H1 (cell line): Measurements from ENCODE around the gene TIFAB. TPM values are rescaled to one million over a fixed set of nuclear protein-coding genes. Genes with fewer than 3 reads are reported as not detected.
A peak's percentile ranks its signal among the peaks of the same experiment; 100 is the strongest.

ENCODE experiments used
- CTCF ChIA-PET: fragments of 300-600 bp; sonication (Branson Sonifier 250); formaldehyde crosslinking; loops from one replicate; lab custom pipeline; 2021; ENCODE audit not compliant: partially characterized antibody; lab: Charles Lee
- POLR2A ChIA-PET: fragments of 300-600 bp; sonication (Branson Sonifier 250); formaldehyde crosslinking; loops from one replicate; lab custom pipeline; 2021; ENCODE audit warnings: inconsistent platforms; ENCODE audit not compliant: partially characterized antibody; lab: Charles Lee
- DNase-seq, 2 experiments: peaks; one replicate each; pipeline versions ENCODE4 v3.0.0 to v3.0.0-alpha.2; 2010 to 2022; ENCODE audit warnings: low spot score in 2 of 2, low read depth in 1 of 2, mixed read lengths in 1 of 2
- FAIRE-seq: peaks from 2 replicates; lab custom pipeline; 2011; peaks lifted over from hg19 to GRCh38; lab: Jason Lieb, UNC
- H2AFZ ChIP-seq: 2 replicates; pipeline ENCODE4 v1.8.1; 2012; ENCODE audit warnings: low read length, inconsistent platforms
- H2AK5ac ChIP-seq: 2 replicates; pipeline ENCODE4 v1.6.1; 2013; ENCODE audit warnings: low read depth, low read length
- H2BK120ac ChIP-seq: replicated peaks from 2 replicates; pipeline ENCODE3; 2013; ENCODE audit warnings: low read depth, low read length, inconsistent platforms
- H2BK12ac ChIP-seq: 2 replicates; pipeline ENCODE4 v1.6.1; 2013; ENCODE audit warnings: low read depth, low read length
- H2BK15ac ChIP-seq: 2 replicates; pipeline ENCODE4 v1.6.1; 2013; ENCODE audit warnings: low read length
- H2BK20ac ChIP-seq: 2 replicates; pipeline ENCODE4 v1.6.1; 2013; ENCODE audit warnings: low read length
- H2BK5ac ChIP-seq: 2 replicates; pipeline ENCODE4 v1.6.1; 2013; ENCODE audit warnings: low read depth, low read length
- H3K14ac ChIP-seq: 2 replicates; pipeline ENCODE4 v1.6.1; 2013; ENCODE audit warnings: inconsistent platforms; ENCODE audit not compliant: insufficient read length
- H3K18ac ChIP-seq: 2 replicates; pipeline ENCODE4 v1.6.1; 2013; ENCODE audit warnings: low read length; ENCODE audit errors: extremely low read depth
- H3K23ac ChIP-seq: 2 replicates; pipeline ENCODE4 v1.6.1; 2013; ENCODE audit warnings: inconsistent platforms; ENCODE audit not compliant: insufficient read length
- H3K23me2 ChIP-seq: 2 replicates; pipeline ENCODE4 v1.6.1; 2013; ENCODE audit warnings: low read depth, low read length
- H3K27ac ChIP-seq: 2 replicates; pipeline ENCODE4 v1.6.1; 2011; ENCODE audit warnings: low read depth, low read length, inconsistent platforms
- H3K27me3 ChIP-seq, 4 experiments: replicated peaks in 1 of 4; 1 replicate in 1 of 4; 2 replicates in 3 of 4; pipeline versions ENCODE4 v1.6.1 to v1.8.1; 2011 to 2013; ENCODE audit warnings: low read length in 3 of 4, mild to moderate bottlenecking in 3 of 4, inconsistent platforms in 2 of 4, mixed read lengths in 2 of 4, moderate library complexity in 1 of 4; ENCODE audit not compliant: control insufficient read depth in 3 of 4, insufficient read depth in 3 of 4; ENCODE audit errors: extremely low read depth in 1 of 4
- H3K36me3 ChIP-seq, 4 experiments: 2 replicates each; pipeline versions ENCODE4 v1.6.1 to v1.8.1; 2011 to 2013; ENCODE audit warnings: mild to moderate bottlenecking in 4 of 4, low read length in 3 of 4, moderate library complexity in 2 of 4, control low read depth in 1 of 4, inconsistent platforms in 1 of 4; ENCODE audit not compliant: insufficient read depth in 4 of 4, control insufficient read depth in 2 of 4
- H3K4ac ChIP-seq: replicated peaks from 2 replicates; pipeline ENCODE3; 2013; ENCODE audit warnings: low read length, low read depth, mixed read lengths, inconsistent platforms; ENCODE audit not compliant: insufficient read length
- H3K4me1 ChIP-seq, 4 experiments: replicated peaks in 1 of 4; 1 replicate in 1 of 4; 2 replicates in 3 of 4; pipeline versions ENCODE4 v1.6.1 to v1.8.1; 2011 to 2013; ENCODE audit warnings: low read length in 3 of 4, inconsistent platforms in 2 of 4, mixed read lengths in 1 of 4; ENCODE audit not compliant: insufficient read depth in 4 of 4, control insufficient read depth in 3 of 4
- H3K4me2 ChIP-seq, 2 experiments: 2 replicates each; pipeline versions ENCODE4 v1.6.1 to v1.8.1; 2011 to 2013; ENCODE audit warnings: low read depth in 2 of 2, low read length in 2 of 2, control low read depth in 1 of 2, inconsistent platforms in 1 of 2, mild to moderate bottlenecking in 1 of 2; ENCODE audit not compliant: insufficient read depth in 1 of 2
- H3K4me3 ChIP-seq, 4 experiments: fragments of 200-600, 300-600 bp in 1 of 4; sonication (generic), shearing (Covaris generic), sonication (Bioruptor Twin) in 1 of 4; 2 replicates each; pipeline versions ENCODE4 v1.5.1 to v1.8.1; 2011 to 2016; ENCODE audit warnings: low read length in 4 of 4, low read depth in 3 of 4, control low read depth in 2 of 4, inconsistent platforms in 2 of 4, mild to moderate bottlenecking in 2 of 4, mixed read lengths in 1 of 4, moderate library complexity in 1 of 4; ENCODE audit not compliant: insufficient read depth in 2 of 4; ENCODE audit errors: extremely low read depth in 1 of 4
- H3K56ac ChIP-seq: replicated peaks from 2 replicates; pipeline ENCODE3; 2013; ENCODE audit warnings: low read depth, mild to moderate bottlenecking, mixed read lengths, low read length, inconsistent platforms; ENCODE audit not compliant: insufficient read length
- H3K79me1 ChIP-seq: 2 replicates; pipeline ENCODE4 v1.6.1; 2013; ENCODE audit warnings: low read depth, low read length, control low read depth
- H3K79me2 ChIP-seq, 2 experiments: 2 replicates each; pipeline versions ENCODE4 v1.6.1 to v1.8.1; 2012 to 2013; ENCODE audit warnings: low read length in 2 of 2, mild to moderate bottlenecking in 2 of 2, inconsistent platforms in 1 of 2; ENCODE audit not compliant: insufficient read depth in 2 of 2, control insufficient read depth in 1 of 2
- H3K9ac ChIP-seq, 4 experiments: replicated peaks in 1 of 4; 1 replicate in 1 of 4; 2 replicates in 3 of 4; pipeline versions ENCODE4 v1.6.1 to v1.8.1; 2011 to 2013; ENCODE audit warnings: low read depth in 3 of 4, low read length in 3 of 4, control low read depth in 2 of 4, mild to moderate bottlenecking in 2 of 4, moderate library complexity in 2 of 4, inconsistent platforms in 1 of 4; ENCODE audit errors: extremely low read depth in 1 of 4
- H3K9me3 ChIP-seq, 2 experiments: 2 replicates each; pipeline versions ENCODE4 v1.6.1 to v1.8.1; 2012 to 2013; ENCODE audit warnings: mild to moderate bottlenecking in 2 of 2, moderate library complexity in 2 of 2, control low read depth in 1 of 2, inconsistent platforms in 1 of 2, low read depth in 1 of 2, low read length in 1 of 2, mixed read lengths in 1 of 2; ENCODE audit not compliant: insufficient read depth in 2 of 2
- H4K20me1 ChIP-seq, 2 experiments: replicated peaks in 1 of 2; 2 replicates each; pipeline versions ENCODE3 to v1.8.1; 2011 to 2013; ENCODE audit warnings: inconsistent platforms in 2 of 2, low read length in 2 of 2, mild to moderate bottlenecking in 1 of 2; ENCODE audit not compliant: insufficient read depth in 2 of 2, control insufficient read depth in 1 of 2
- H4K5ac ChIP-seq: 2 replicates; pipeline ENCODE4 v1.6.1; 2013; ENCODE audit warnings: low read length, low read depth, mixed read lengths, inconsistent platforms; ENCODE audit not compliant: insufficient read length
- H4K8ac ChIP-seq: 2 replicates; pipeline ENCODE4 v1.8.0; 2013; ENCODE audit warnings: mild to moderate bottlenecking, moderate library complexity, low read length, inconsistent platforms; ENCODE audit not compliant: insufficient read depth; ENCODE audit errors: extremely low read depth
- H4K91ac ChIP-seq: replicated peaks from 2 replicates; pipeline ENCODE3; 2013; ENCODE audit warnings: low read length, mixed read lengths, inconsistent platforms; ENCODE audit not compliant: insufficient read length
- CBX5 ChIP-seq: fragments of 300-800, 300-1000 bp; sonication (generic); IDR thresholded peaks from 2 replicates; pipeline ENCODE4 v1.7.1; 2016; ENCODE audit warnings: antibody characterized with exemption, low read length, low read depth
- CREB1 ChIP-seq: IDR thresholded peaks from 2 replicates; pipeline ENCODE4 v1.6.1; 2012; ENCODE audit warnings: inconsistent platforms
- JUND ChIP-seq: IDR thresholded peaks from 2 replicates; pipeline ENCODE4 v1.6.1; 2011; ENCODE audit warnings: mild to moderate bottlenecking, improper control_type of control experiment, low read length
- RAD21 ChIP-seq, 2 experiments: IDR thresholded peaks in 1 of 2; conservative IDR thresholded peaks in 1 of 2; 2 replicates each; pipeline ENCODE4 v1.6.1; 2011; ENCODE audit warnings: low read depth in 2 of 2, low read length in 2 of 2, improper control_type of control experiment in 1 of 2, inconsistent platforms in 1 of 2, mild to moderate bottlenecking in 1 of 2, moderate library complexity in 1 of 2
- RXRA ChIP-seq: IDR thresholded peaks from 2 replicates; pipeline ENCODE4 v1.6.1; 2011; ENCODE audit warnings: low read depth, mild to moderate bottlenecking, low read length, moderate library complexity; ENCODE audit not compliant: insufficient read depth
- WGBS, 2 experiments: shearing (Covaris generic) in 1 of 2; methylation state at CpG; one replicate each; pipeline versions ENCODE4 v1.1.6 to v1.1.7; 2013 to 2015; ENCODE audit warnings: low lambda C conversion rate in 2 of 2, mixed read lengths in 2 of 2, inconsistent platforms in 1 of 2, low coverage in 1 of 2, missing lambda C conversion rate in 1 of 2; ENCODE audit not compliant: insufficient replicate concordance in 2 of 2, insufficient coverage in 1 of 2, insufficient read length in 1 of 2; ENCODE audit errors: extremely low coverage in 1 of 2, missing lambda C conversion rate in 1 of 2; 5-methylcytosine and 5-hydroxymethylcytosine counted together
- polyA plus RNA-seq, 7 experiments: library from polyadenylated mRNA; depleted of rRNA in 3 of 7; stranded (reverse) in 5 of 7; unstranded in 2 of 7; fragments of >200 nt in 5 of 7; fragments of 200-250 nt in 2 of 7; gene quantifications; 1 replicate in 5 of 7; 2 replicates in 1 of 7; 4 replicates in 1 of 7; pipeline versions ENCODE4 v1.2.1 to v1.2.3, GENCODE V29; 2011 to 2013; ENCODE audit warnings: missing spikeins in 2 of 7, mixed read lengths in 2 of 7
- total RNA-seq: library from RNA; stranded (reverse); fragmentation: NEBNext Ultra II Directional; extraction: Animal tissue kit (Norgen Biotek cat#: 25700); gene quantifications from 2 replicates; pipeline ENCODE4 v1.2.1, GENCODE V29; 2021

The TIFAB gene
- total and polyA plus RNA-seq, 2 of the 8 experiments (the other 6 are each of a cell fraction or from before 2014, with no cell fraction given) = not detected

- Histone ChIP-seq H3K56ac (no peak overlapping the region), H2AK5ac (no peak overlapping the region), H3K4me1 (no peaks in the 10 kb centered on the region; a peak in 1 of 7 replicates), H3K4ac (no peak overlapping the region), H4K8ac (no peak overlapping the region), H3K9me3 (no peaks in the 10 kb centered on the region), H2AFZ (no peak overlapping the region), H3K9ac (no peak overlapping the region), H4K20me1 (no peaks in the 10 kb centered on the region), H3K36me3 (no peaks in the 10 kb centered on the region), H2BK5ac (no peak overlapping the region), H3K14ac (no peak overlapping the region), H3K23ac (no peak overlapping the region), H3K4me3 (no peak overlapping the region), H4K91ac (no peak overlapping the region), H2BK15ac (no peak overlapping the region), H3K23me2 (no peaks in the 10 kb centered on the region; the same call in 1 of the 2 replicates), H3K79me1 (no peaks in the 10 kb centered on the region), H3K4me2 (no peak overlapping the region), H2BK20ac (no peak overlapping the region), H3K27ac (no peak overlapping the region), H4K5ac (no peak overlapping the region), H3K27me3 (no peaks in the 10 kb centered on the region; a peak in 1 of 7 replicates), H3K79me2 (no peaks in the 10 kb centered on the region), H2BK12ac (no peak overlapping the region), H2BK120ac (no peak overlapping the region), H3K18ac (no peak overlapping the region; the same call in 1 of the 2 replicates)
- 80% methylated on average over 11 of the region's 11 CpGs; no CpG with 5 or more reads in 1 of the 2 experiments for WGBS, 2 experiments
- FAIRE-seq (no peak), DNase-seq (peak in 1 of 2 experiments; percentile 41)
- TF ChIP-seq RXRA (no peak), CBX5 (no peak), CREB1 (no peak), RAD21 (IDR thresholded peaks at IDR 0.05 in 1 of 2, conservative IDR thresholded peaks at IDR 0.05 in 1 of 2; ENCODE audit: low read depth in 2 of 2, low read length in 2 of 2) (no peak), JUND (no peak)
- CTCF ChIA-PET = interaction anchor here (0.9 to 19.4 kb wide), 7 partner anchors 8 to 127 kb away, joined by 3 to 264 read pairs (median 5); no protein-coding TSS in a partner anchor
- POLR2A ChIA-PET = no interaction called here
Measured at GRCh38 chr5:135439231-135440205, 12.6 kb downstream of the TIFAB start.
